Thyroid gland (tissue), 4 donors: Measurements from ENCODE around the gene SGSM2.

Source experiments
- POLR2A ChIP-seq, 2 donors: fragments of 450-650 bp; IDR thresholded peaks; one replicate each; pipeline ENCODE4 v1.6.1; 2017; ENCODE audit warnings: antibody characterized with exemption in 2 of 2, mild to moderate bottlenecking in 2 of 2, moderate library complexity in 1 of 2
- TF ChIP-seq, protein P1 (sequence below), 6 experiments: fragments of 200-600 bp in 3 of 6; fragments of 450-650 bp in 3 of 6; sonication (generic) in 3 of 6; IDR thresholded peaks; one replicate each; pipeline ENCODE4 v1.5.1; 2016 to 2019; ENCODE audit warnings: antibody characterized with exemption in 6 of 6, mild to moderate bottlenecking in 2 of 6, inconsistent platforms in 1 of 6, moderate library complexity in 1 of 6

DNA sequence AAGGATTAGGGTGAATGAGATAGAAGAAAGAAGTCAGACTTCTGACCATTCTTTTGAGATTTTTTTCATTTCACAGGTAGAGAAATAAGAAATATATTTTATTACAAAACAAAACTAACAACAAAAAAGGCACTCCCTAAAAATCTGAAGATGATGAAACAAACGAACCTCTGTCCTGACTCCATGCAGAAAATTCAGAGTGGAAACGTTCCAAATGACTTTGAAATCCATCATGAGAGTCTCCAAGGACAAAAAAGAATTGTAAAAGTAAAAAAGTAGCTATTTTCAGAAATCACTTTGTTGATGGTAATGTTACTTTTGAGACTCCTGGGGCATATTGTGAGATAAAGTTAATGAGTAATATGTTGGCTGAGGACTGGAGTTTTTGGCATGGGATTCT lies 89.9 kb downstream of the SGSM2 start:
- TF ChIP-seq, protein P1, sequence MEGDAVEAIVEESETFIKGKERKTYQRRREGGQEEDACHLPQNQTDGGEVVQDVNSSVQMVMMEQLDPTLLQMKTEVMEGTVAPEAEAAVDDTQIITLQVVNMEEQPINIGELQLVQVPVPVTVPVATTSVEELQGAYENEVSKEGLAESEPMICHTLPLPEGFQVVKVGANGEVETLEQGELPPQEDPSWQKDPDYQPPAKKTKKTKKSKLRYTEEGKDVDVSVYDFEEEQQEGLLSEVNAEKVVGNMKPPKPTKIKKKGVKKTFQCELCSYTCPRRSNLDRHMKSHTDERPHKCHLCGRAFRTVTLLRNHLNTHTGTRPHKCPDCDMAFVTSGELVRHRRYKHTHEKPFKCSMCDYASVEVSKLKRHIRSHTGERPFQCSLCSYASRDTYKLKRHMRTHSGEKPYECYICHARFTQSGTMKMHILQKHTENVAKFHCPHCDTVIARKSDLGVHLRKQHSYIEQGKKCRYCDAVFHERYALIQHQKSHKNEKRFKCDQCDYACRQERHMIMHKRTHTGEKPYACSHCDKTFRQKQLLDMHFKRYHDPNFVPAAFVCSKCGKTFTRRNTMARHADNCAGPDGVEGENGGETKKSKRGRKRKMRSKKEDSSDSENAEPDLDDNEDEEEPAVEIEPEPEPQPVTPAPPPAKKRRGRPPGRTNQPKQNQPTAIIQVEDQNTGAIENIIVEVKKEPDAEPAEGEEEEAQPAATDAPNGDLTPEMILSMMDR (IDR thresholded peaks at IDR 0.05), result no peak
- TF ChIP-seq POLR2A (IDR thresholded peaks at IDR 0.05), result no peak
